Measurements from ENCODE around the gene ZNF284. TPM values are rescaled to one million over a fixed set of nuclear protein-coding genes. Genes with fewer than 3 reads are reported as not detected.
A peak's percentile ranks its signal among the peaks of the same experiment; 100 is the strongest.

ZNF284 gene
- total RNA-seq, 2 donors from 2014 or later = 1.2 to 1.6 TPM

GRCh38 chr19:44092108-44092507 is 20.1 kb downstream of the ZNF284 start:
- Histone ChIP-seq H3K4me3 (no peak overlapping the region), H3K36me3 (peaks cover under 1% of the 10 kb centered on the region), H3K4me1 (peaks cover 0 to 11% of the 10 kb centered on the region in 2 donors), H3K27ac (no peak overlapping the region), H3K27me3 (no peaks in the 10 kb centered on the region), H3K9me3 (no peaks in the 10 kb centered on the region)
- no peak for TF ChIP-seq CTCF (IDR thresholded peaks at IDR 0.05)
- DNase-seq (ENCODE audit: low spot score) = no peak

GRCh38 chr19:44093931-44094765 is 22.2 kb downstream of the ZNF284 start, which contains the start of gene ZNF224:
Gene ZNF224, plus strand, starts transcription at chr19:44094361. Its CDS starts 3,513 bp downstream, at chr19:44097874.
- no peaks in the 10 kb centered on the region for H3K27me3 ChIP-seq
- H3K4me3 ChIP-seq = peak within 1 kb of the TSS; percentile 73 to 84
- peaks cover 0 to 11% of the 10 kb centered on the region in 2 donors for H3K4me1 ChIP-seq
- TF ChIP-seq CTCF (IDR thresholded peaks at IDR 0.05) = no peak
- H3K36me3 ChIP-seq = peaks cover 18% of the 10 kb centered on the region
- peak within 1 kb of the TSS; percentile 54 to 82 for H3K27ac ChIP-seq
- DNase-seq (ENCODE audit: low spot score) = peak; percentile 93
- no peaks in the 10 kb centered on the region for H3K9me3 ChIP-seq

GRCh38 chr19:44107751-44108150 is 35.8 kb downstream of the ZNF284 start:
- peaks cover 0 to 8% of the 10 kb centered on the region in 2 donors for H3K4me1 ChIP-seq
- H3K9me3 ChIP-seq = peaks cover 24 to 70% of the 10 kb centered on the region in 2 donors
- no peak for TF ChIP-seq CTCF (IDR thresholded peaks at IDR 0.05)
- no peak for DNase-seq (ENCODE audit: low spot score)
- H3K27me3 ChIP-seq = no peaks in the 10 kb centered on the region
- no peak overlapping the region for H3K27ac ChIP-seq
- peaks cover 46% of the 10 kb centered on the region for H3K36me3 ChIP-seq
- H3K4me3 ChIP-seq = no peak overlapping the region

DNA sequence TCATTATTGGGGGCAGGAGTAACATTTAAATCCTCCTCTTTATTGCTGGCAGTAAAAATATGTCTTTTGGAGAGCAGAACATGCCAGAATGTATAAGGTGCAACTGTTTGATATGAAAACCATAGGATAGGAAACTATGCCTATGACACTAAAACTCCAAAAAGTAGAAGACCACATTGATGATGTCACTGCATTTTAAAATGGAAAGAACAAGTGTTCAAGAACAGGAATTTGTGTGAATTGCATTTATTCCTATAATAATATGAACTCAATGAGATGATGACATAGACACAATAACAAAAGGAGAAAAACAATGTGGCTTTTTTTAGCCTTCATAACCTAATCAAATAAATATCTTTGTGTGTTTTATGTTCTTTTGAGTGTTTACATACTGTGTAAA is 37.5 kb downstream of the ZNF284 start:
- H3K9me3 ChIP-seq = peaks cover 24 to 57% of the 10 kb centered on the region in 2 donors
- peaks cover 29% of the 10 kb centered on the region for H3K36me3 ChIP-seq
- H3K4me1 ChIP-seq = peaks cover 0 to 15% of the 10 kb centered on the region in 2 donors
- no peaks in the 10 kb centered on the region for H3K27me3 ChIP-seq
- no peak overlapping the region for H3K27ac ChIP-seq
- H3K4me3 ChIP-seq = no peak overlapping the region
- no peak for DNase-seq (ENCODE audit: low spot score)
- TF ChIP-seq CTCF (IDR thresholded peaks at IDR 0.05) = no peak

- Histone ChIP-seq H3K4me1 (peaks cover 0 to 18% of the 10 kb centered on the region in 2 donors), H3K27me3 (no peaks in the 10 kb centered on the region), H3K4me3 (peak overlapping the region; percentile 69 to 84), H3K36me3 (peaks cover 23% of the 10 kb centered on the region), H3K27ac (no peak overlapping the region), H3K9me3 (peaks cover 14 to 33% of the 10 kb centered on the region in 2 donors)
- DNase-seq (ENCODE audit: low spot score) = no peak
- no peak for TF ChIP-seq CTCF (IDR thresholded peaks at IDR 0.05)
Observed at GRCh38 chr19:44111910-44112463, 40.0 kb downstream of the ZNF284 start.

All from right atrium auricular region (tissue), 2 donors.